C1 segment of cervical spinal cord (tissue), 14 donors: Measurements from ENCODE around the gene EVI5.

Source experiments
- DNase-seq, 14 donors: peaks; one replicate each; lab custom pipeline; 2025; lab: John Stamatoyannopoulos, UW

Gene EVI5

DNA sequence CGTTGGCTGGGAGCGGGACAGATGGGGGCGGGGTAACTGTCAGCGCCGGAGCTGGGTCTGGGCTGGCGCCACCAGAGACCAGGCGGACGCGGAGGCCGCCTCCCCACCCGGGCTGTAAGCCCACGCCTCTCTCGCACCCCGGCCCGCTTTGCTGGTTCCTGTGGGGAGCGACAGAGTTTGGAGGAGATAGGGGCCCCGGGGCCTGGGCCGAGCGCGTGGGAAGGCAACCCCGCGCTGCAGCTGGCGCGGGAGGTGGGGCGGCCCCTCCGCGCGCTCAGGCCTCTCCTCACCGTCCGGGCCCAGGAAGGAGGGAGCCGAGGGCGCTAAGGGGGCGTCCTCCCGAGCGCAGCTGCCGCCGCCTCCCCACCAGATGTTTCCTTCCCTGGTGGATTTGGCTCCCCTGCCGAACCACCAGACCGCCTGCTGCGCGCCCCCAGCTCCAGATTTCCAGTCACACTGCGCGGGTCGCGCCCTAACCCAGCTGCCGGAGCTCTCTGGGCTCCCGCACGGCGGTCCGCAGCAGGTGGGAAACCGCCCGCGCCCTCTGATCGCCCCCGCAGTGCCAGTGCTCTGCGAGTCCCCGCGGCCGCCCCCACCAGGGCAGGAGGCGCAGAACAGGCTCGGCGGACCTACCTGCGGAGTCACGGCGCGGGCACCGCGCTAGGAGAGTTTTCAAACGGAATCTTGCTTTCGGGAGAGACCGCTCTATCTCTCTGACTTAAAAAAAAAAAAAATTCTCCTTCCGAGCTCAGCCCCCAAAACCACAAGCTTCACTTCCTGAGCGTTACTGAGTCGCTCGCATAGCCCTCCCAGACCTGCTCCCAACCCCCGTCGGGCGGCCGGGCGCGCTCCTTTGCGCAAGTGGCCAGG lies 299.3 kb downstream of the EVI5 start:
- DNase-seq, result no peak

DNA sequence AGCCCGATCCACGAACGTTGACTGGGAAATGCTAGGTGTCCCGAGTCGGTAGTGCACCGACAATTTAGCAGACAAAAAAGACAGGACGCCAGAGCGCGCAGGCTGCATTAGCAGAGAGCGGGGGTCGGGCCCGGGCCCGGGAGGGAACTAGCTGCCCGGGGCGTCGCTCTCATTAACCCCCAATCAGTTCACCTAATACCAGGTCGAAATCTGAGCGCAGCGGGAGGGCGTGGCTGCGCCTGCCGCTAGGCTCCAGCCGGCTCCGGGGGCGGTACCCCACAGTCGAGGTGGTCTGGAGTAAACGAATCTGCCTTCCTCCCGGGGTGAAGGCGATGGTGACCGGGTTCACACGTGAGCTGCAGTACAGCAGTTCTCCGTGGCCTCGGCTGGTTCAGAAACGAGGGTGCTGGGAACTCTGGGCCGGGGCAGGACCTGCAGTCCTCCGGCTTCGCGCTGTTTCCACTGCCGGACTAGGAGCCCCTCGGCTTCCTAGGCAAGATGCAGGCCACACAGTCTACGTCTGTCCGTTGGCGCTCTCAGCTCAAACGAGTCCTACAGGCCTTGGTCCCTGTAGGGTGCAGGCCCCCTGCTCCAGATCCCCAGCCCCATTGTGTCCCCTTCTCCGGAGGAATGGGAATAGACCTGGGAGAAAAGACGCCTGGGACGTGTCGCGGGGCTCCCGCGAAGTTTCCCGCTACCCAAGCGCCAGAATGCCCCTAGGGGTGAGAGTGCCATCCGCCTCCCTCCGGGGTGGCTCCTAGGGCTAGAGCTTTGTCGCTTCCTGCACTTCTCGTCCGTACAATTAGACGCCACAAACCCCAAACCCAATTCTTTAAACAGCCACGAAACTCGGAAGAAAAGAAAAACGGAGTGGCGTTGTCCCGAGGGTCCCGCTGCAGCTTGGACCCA lies 300.2 kb downstream of the EVI5 start:
- DNase-seq, result no peak

- DNase-seq, result no peak
Measured at GRCh38 chr1:92483610-92484471, 301.1 kb downstream of the EVI5 start.

DNA sequence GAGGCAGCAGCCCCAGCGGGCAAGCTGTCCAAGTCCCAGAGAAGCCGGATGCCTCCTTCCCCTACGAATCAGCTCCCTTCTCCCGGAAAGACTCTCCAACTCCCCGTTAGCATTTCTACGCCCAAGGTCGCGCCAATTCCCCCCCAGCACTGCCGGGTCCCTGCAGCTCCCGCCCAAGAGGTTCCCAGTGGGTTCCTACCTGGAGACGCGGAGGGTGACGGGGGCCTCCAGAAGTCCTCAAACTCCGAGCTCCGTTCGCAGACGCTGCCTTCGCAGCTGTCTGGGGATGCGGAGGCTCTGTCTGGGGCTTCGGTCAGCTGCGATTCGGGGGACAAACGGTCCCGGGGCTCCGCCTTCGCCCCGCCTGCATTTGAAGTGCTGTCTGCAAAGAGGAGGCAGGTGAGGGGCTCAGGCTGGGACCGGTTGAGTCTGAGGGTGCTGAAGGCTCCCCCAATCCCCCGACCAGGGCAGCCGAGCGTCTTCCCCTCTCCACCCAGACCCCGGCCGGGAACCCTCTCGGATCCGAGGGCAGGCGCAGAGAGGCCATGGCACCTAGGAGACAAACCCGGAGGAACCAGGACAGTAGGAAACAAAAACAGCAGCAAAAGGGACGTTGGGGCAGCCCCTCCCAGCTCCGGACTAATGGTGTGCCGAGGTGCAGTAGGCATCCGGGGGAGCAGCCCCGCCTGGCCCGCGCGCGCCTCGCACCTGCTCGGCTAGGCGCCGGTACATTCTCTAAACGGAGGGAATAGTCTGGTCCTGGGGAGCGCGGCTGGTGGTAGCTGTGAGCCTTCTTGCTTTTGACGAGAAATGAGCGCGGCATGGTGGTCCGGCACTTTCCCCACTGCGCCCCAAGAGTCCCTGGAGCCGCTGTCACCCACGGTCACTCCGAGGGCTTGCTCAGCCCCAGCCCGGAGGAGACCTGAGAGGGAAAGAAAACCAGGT lies 302.0 kb downstream of the EVI5 start:
- DNase-seq, result no peak

DNA sequence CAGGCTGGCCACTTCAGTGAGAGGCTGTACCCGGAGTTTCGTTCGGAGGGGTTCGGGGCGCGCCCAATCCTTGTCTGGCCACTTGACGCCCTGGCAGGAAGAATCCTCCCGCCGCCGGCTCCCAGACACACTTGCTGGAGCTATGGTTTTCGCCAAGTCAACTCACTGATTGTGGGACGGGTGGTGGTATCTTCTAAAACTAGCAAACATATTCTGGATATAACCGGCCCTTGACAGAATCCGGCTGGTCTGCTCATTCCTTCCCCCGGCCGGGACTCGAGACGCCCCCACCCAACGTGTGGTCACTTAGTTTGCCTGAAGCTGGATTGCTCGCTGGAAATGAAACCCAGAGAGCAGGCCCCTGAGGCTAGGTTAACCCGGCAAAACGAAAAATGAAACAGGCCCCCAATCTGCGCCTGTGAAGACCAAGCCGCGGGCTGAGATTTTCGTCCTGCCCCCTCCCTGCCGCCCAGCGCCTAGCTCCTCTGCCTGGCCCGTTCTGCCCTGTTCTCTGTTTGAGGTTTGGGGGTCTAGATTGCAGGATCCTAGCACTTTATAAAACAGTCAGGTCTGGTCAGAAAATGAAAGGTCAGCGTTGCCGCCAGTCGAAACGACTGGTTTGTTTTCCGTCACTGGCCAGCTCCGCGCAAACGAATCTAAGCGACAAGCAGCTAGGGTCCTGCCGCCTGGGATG lies 302.8 kb downstream of the EVI5 start:
- DNase-seq, result no peak

GRCh38 chr1:92481599-92481925 lies 303.3 kb downstream of the EVI5 start:
- no peak for DNase-seq

GRCh38 chr1:92480813-92481598 lies 303.9 kb downstream of the EVI5 start:
- DNase-seq, result no peak

DNA sequence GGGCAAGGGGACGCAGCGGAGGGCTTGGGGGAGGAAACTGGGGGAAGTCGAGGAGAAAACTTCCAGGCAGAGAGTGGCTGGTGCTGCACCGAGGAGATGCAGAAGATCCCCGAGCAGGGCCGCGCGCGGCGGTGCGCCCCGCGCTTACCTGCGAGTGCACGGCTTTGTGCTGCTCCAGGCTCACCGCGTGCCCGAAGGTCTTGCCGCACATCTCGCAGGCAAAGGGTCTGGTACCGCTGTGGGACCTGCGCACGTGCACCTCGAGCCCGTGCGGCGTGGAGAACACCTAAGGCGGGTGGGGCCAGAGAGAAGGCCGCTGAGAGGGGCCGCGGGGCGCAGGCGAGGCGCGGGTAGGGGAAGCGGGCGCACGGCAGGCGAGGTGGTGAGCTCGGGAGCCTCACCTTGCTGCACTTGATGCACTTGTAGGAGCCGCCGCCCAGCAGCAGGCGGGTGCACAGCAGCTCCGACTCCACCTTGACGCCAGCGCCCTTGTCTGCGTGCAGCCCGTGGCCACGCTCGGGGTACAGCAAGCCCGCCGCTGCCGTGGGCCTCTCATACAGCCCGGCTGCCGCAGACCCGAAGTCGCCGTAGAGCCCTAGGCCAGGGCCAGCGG lies 304.6 kb downstream of the EVI5 start:
- no peak for DNase-seq

DNA sequence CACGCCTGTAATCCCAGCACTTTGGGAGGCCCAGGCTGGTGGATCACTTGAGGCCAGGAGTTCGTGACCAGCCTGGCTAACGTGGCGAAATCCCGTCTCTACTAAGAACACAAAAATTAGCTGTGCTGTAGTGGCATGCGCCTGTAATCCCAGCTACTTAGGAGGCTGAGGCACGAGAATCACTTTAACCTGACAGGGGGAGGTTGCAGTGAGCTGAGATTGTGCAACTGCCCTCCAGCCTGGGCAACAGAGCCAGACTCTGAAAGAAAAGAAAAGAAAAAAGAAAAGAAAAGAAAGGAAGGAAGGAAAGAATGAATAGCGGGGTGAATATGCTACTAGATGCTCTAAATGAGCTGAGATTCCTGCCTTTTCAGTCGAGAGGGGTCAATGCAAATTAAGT lies 305.3 kb downstream of the EVI5 start:
- DNase-seq, result no peak

- DNase-seq, result no peak
Measured at GRCh38 chr1:92478393-92478792, 306.5 kb downstream of the EVI5 start.

DNA sequence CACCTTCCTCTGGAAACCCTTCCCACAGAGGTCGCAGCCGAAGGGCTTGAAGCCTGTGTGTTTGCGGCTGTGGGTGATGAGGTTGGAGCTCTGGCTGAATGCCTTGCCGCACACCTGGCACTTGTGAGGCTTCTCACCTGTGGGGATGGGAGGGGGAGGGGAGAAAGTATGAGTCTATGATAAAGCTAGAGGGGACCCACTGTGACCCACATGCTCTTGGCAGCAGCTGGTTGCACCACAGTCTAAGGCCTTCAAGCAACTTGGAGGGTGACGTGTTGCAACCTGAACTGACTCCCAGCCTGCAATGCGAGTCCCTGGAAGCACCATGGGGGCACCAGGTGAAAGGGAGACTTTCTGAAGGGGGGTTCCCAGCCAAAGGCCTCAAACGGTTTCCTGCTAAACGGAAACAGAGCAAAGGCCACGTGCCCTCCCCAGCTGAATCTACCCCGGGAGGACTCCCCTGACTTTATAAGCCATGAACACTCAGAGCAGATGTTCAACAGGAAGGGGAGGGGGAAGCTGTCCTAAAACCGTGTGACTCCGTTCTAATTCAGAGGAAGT lies 308.8 kb downstream of the EVI5 start:
- DNase-seq, result no peak

DNA sequence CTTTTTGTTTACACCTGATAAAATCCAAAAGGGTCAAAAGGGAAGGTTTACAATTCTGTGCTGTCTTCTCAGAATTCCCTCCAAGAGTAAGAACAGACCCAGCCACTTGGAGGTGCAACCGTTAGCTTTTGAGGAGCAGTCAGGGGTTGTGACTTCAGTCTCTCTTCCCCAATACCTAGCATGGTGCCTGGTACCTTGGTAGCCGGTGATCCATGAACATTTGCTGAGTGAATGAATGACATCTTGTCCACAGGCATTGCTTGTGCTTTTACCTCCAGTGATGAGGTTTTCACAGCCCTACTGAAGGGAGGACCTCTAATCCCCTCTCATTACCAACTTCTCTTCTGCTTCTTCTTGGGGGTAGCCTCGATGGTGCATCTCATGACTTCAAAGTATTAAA lies 309.9 kb downstream of the EVI5 start:
- DNase-seq, result no peak

DNA sequence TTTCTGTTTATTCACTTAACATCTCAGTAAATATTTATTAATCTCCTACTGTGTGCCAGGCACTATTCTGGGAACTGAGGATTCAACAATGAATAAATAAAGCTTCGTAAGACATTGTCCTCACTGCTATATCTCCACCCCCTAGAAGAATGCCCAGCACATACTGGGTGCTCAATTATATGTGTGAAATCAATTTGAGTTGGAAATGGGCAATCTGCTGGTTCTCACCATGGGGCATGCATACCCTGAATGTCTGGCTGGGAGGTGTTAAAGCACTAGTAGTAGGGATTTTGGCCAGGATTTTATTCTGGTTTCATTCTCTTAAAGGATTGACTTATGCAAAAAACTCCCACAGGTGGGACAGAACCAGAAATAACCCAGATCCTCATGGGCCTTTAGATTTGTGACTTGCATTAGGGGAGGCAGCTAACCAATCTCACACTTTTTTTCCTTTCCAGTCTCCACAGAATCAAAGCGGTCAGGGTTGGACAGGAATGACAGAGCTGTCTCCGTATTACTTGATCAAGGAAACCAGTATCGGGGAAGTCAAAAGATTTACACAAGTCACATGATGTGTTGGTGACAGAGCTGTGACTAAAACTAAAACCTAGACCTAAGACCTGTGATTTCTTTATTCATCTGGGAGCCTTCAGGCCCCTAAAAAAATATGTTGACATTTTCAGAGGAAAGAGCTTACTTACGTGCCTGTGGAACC lies 311.0 kb downstream of the EVI5 start:
- no peak for DNase-seq

GRCh38 chr1:92470216-92470615 lies 314.7 kb downstream of the EVI5 start:
- no peak for DNase-seq

DNA sequence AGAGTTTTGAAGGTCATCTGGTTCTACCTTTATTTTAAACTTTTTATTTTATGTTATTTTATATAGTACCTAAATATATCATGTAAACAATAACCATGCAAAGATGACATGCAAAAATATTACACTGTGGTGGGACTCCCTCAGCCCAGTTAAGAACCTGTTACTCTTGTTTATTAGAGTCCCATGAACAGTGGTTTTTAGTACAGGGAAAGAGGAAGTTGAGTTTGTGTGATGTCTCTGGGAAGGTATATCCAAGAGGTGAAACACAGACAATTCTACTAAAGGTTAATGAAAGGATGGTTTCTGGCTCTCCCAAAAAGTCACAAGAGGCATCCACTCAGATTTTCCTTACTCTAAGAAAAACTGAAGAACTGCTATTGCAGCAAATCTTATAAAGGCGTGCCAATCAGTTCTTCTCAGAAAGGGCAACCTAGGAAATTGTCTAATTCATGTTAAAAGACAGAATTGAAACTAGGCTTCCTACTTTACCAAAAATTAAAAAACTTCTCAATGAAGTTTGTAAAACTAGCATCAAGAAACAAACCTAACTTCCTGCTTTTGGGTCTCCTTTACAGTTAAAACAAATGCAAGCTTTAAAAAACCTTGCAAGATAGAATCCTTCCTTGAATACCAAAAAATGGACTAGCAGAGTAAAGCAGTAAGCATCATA lies 318.1 kb downstream of the EVI5 start:
- DNase-seq, result no peak

- DNase-seq, result no peak
Measured at GRCh38 chr1:92465256-92465647, 319.7 kb downstream of the EVI5 start.

- DNase-seq, result no peak
Measured at GRCh38 chr1:92464588-92465255, 320.2 kb downstream of the EVI5 start.
